K562 (cell line): ENCODE results near the gene RAB13. TPM values are rescaled to one million over a fixed set of nuclear protein-coding genes. Genes with fewer than 3 reads are reported as not detected.

ENCODE experiments used
- ATAC-seq: fragments of 200-7000 bp; cut with Tn5 transposase; 3 replicates; pipeline ENCODE4 v1.9.1; 2020; ENCODE audit warnings: moderate library complexity
- Bru-seq: library from RNA; stranded (reverse); fragments of 400-500 nt; gene quantifications from one replicate; lab custom pipeline; 2021; lab: Mats Ljungman, UMichigan
- BruChase-seq, 2 experiments: library from RNA; stranded (reverse); fragments of 400-500 nt; gene quantifications; one replicate each; lab custom pipeline; 2021; lab: Mats Ljungman, UMichigan
- BruUV-seq: library from RNA; stranded (reverse); fragments of 400-500 nt; replicated peaks from 2 replicates; lab custom pipeline; 2021; lab: Mats Ljungman, UMichigan
- CTCF ChIA-PET: fragments of 300-600 bp; formaldehyde crosslinking; extraction: SDS; loops from one replicate; lab custom pipeline; 2021; ENCODE audit warnings: low intra/inter-chr PET ratio; lab: Yijun Ruan, JAX
- POLR2A ChIA-PET: fragments of 300-600, 350-650 bp; sonication (Branson Sonifier 250); formaldehyde crosslinking; extraction: SDS; loops from one replicate; lab custom pipeline; 2021; ENCODE audit warnings: antibody characterized with exemption, inconsistent platforms; lab: Yijun Ruan, JAX
- DNase-seq, 4 experiments: peaks; one replicate each; pipeline versions ENCODE4 v3.0.0 to v3.0.0-alpha.2; 2011 to 2018; ENCODE audit warnings: low spot score in 3 of 4, mixed read lengths in 3 of 4; ENCODE audit errors: extremely low read depth in 1 of 4
- FAIRE-seq: peaks from 2 replicates; lab custom pipeline; 2011; peaks lifted over from hg19 to GRCh38; lab: Jason Lieb, UNC
- H2AFZ ChIP-seq: 2 replicates; pipeline ENCODE4 v1.6.0; 2011; ENCODE audit warnings: low read depth, low read length, control low read depth, inconsistent platforms
- H3K27ac ChIP-seq: fragments of 200-600 bp; 3 replicates; pipeline ENCODE4 v1.8.0; 2011; ENCODE audit warnings: low read depth, mild to moderate bottlenecking, control low read depth, inconsistent platforms, low read length, moderate library complexity, mixed read lengths; ENCODE audit errors: extremely low read depth
- H3K27me3 ChIP-seq, 2 experiments: fragments of 300-600 bp in 1 of 2; 2 replicates in 1 of 2; 3 replicates in 1 of 2; pipeline versions ENCODE4 v1.6.0 to v1.8.0; 2011; ENCODE audit warnings: inconsistent platforms in 2 of 2, low read length in 2 of 2, mild to moderate bottlenecking in 1 of 2, mixed read lengths in 1 of 2, moderate library complexity in 1 of 2; ENCODE audit not compliant: control insufficient read depth in 2 of 2, insufficient read depth in 2 of 2
- H3K36me3 ChIP-seq: fragments of 300-600 bp; 3 replicates; pipeline ENCODE4 v1.8.0; 2011; ENCODE audit warnings: mild to moderate bottlenecking, low read length, inconsistent platforms; ENCODE audit not compliant: control insufficient read depth, insufficient read depth
- H3K4me1 ChIP-seq, 2 experiments: fragments of 200-600 bp in 1 of 2; replicated peaks in 1 of 2; 2 replicates in 1 of 2; 3 replicates in 1 of 2; pipeline versions ENCODE4 v1.5.1 to v1.8.0; 2011; ENCODE audit warnings: inconsistent platforms in 2 of 2, low read length in 2 of 2, mild to moderate bottlenecking in 1 of 2, mixed read lengths in 1 of 2, moderate library complexity in 1 of 2; ENCODE audit not compliant: control insufficient read depth in 2 of 2, insufficient read depth in 2 of 2
- H3K4me2 ChIP-seq: 2 replicates; pipeline ENCODE4 v1.6.1; 2011; ENCODE audit warnings: low read length, control low read depth, inconsistent platforms, mixed read lengths; ENCODE audit not compliant: insufficient read depth
- H3K4me3 ChIP-seq: fragments of 200-600 bp; sonication (generic), shearing (Covaris generic); 2 replicates; pipeline ENCODE4 v1.5.1; 2016; ENCODE audit warnings: control low read depth, inconsistent platforms
- H3K79me2 ChIP-seq: fragments of 200-600 bp; 3 replicates; pipeline ENCODE4 v1.8.0; 2011; ENCODE audit warnings: low read length, inconsistent platforms; ENCODE audit not compliant: control insufficient read depth, insufficient read depth
- H3K9ac ChIP-seq, 2 experiments: 2 replicates each; pipeline versions ENCODE4 v1.6.0 to v1.6.1; 2011; ENCODE audit warnings: low read depth in 2 of 2, low read length in 2 of 2, control low read depth in 1 of 2, inconsistent platforms in 1 of 2, mild to moderate bottlenecking in 1 of 2, mixed read lengths in 1 of 2; ENCODE audit not compliant: insufficient read depth in 1 of 2
- H3K9me1 ChIP-seq: one replicate; pipeline ENCODE4 v1.6.0; 2011; ENCODE audit warnings: inconsistent platforms, mild to moderate bottlenecking, low read length, moderate library complexity; ENCODE audit not compliant: control insufficient read depth, insufficient read depth
- H3K9me3 ChIP-seq: replicated peaks from 2 replicates; pipeline ENCODE4 v1.5.1; 2011; ENCODE audit warnings: low read depth, low read length, inconsistent platforms; ENCODE audit not compliant: control insufficient read depth, insufficient read depth
- H4K20me1 ChIP-seq: replicated peaks from 2 replicates; pipeline ENCODE4 v1.6.1; 2011; ENCODE audit warnings: low read length, inconsistent platforms, mixed read lengths; ENCODE audit not compliant: control insufficient read depth, insufficient read depth
- FOXP1 ChIP-seq: sonication (generic); formaldehyde crosslinking; IDR thresholded peaks from 2 replicates; pipeline ENCODE4 v1.8.0; 2022; ENCODE audit warnings: mild to moderate bottlenecking, missing genetic modification reagents
- HEY1 ChIP-seq: fragments of 250-450 bp; sonication (Bioruptor Pico); IDR thresholded peaks from 2 replicates; pipeline ENCODE4 v1.5.0; 2020; ENCODE audit warnings: mild to moderate bottlenecking, moderate library complexity, borderline replicate concordance
- POLR3G ChIP-seq: IDR thresholded peaks from 2 replicates; pipeline ENCODE4 v1.6.1; 2011; ENCODE audit not compliant: insufficient read length, insufficient replicate concordance; ENCODE audit errors: extremely low read depth
- U2AF2 ChIP-seq: fragments of 200-400 bp; formaldehyde crosslinking; optimal IDR thresholded peaks from 2 replicates; pipeline ENCODE3; 2017; ENCODE audit warnings: low read depth, mild to moderate bottlenecking, low read length
- ZNF57 ChIP-seq: fragments of 450-650 bp; formaldehyde crosslinking; IDR thresholded peaks from 2 replicates; pipeline ENCODE4 v1.4.0; 2020; ENCODE audit warnings: mild to moderate bottlenecking, moderate library complexity
- WGBS: fragments of 100-300 bp; shearing (Covaris generic); methylation state at CpG from one replicate; pipeline ENCODE4 v1.1.6; 2016; ENCODE audit warnings: low coverage, mixed read lengths; ENCODE audit not compliant: insufficient coverage; ENCODE audit errors: missing lambda C conversion rate; 5-methylcytosine and 5-hydroxymethylcytosine counted together
- in situ Hi-C: fragments of 300-500 bp; cut with MboI; formaldehyde crosslinking; loops from 4 replicates; pipeline ENCODE4 v1.15.0; 2018; ENCODE audit warnings: inconsistent platforms, mixed read lengths
- intact Hi-C: fragments of 100-400 bp; cut with micrococcal nuclease; formaldehyde crosslinking; loops from 2 replicates; pipeline ENCODE4 v1.14.2; 2022
- long read RNA-seq, 3 experiments: library from polyadenylated mRNA in 2 of 3; library from RNA in 1 of 3; unstranded in 2 of 3; stranded (forward) in 1 of 3; transcript quantifications; one replicate each; pipeline ENCODE4 v2.0.0, GENCODE V29; 2019 to 2022
- polyA minus RNA-seq, 3 experiments: library from RNA; depleted of rRNA, polyadenylated mRNA; stranded (reverse); fragments of >200 nt; gene quantifications; 2 replicates each; pipeline ENCODE4 v1.2.3, GENCODE V29; 2011
- polyA plus RNA-seq, 8 experiments: library from polyadenylated mRNA; depleted of rRNA in 4 of 8; stranded (reverse) in 5 of 8; unstranded in 3 of 8; fragments of >200 nt; fragmentation: Nextera tagmentation in 2 of 8; fragmentation: Illumina TruSeq in 1 of 8; extraction: Ambion mirVana in 2 of 8; extraction: Trizol in 1 of 8; gene quantifications; 2 replicates each; pipeline versions ENCODE4 v1.2.1 to v1.2.3, GENCODE V29; 2011 to 2014; ENCODE audit warnings: inconsistent platforms in 1 of 8, missing spikeins in 1 of 8
- total RNA-seq, 7 experiments: library from RNA; depleted of rRNA in 6 of 7; stranded (reverse); fragments of >200 nt in 6 of 7; fragmentation: Illumina TruSeq in 2 of 7; extraction: Trizol in 2 of 7; gene quantifications; 2 replicates each; pipeline versions ENCODE4 v1.2.1 to v1.2.3, GENCODE V29; 2011 to 2021; ENCODE audit warnings: low replicate concordance in 1 of 7
- TF ChIP-seq, protein P1 (sequence below): conservative IDR thresholded peaks from 2 replicates; pipeline ENCODE4 v1.6.1; 2011; ENCODE audit warnings: low read depth, mild to moderate bottlenecking, low read length; ENCODE audit not compliant: control insufficient read depth
- TF ChIP-seq, protein P2 (sequence below), 2 experiments: fragments of 450-650 bp in 1 of 2; IDR thresholded peaks; 2 replicates each; pipeline ENCODE4 v1.6.1; 2011 to 2017; ENCODE audit warnings: low read depth in 2 of 2, antibody characterized with exemption in 1 of 2, borderline replicate concordance in 1 of 2, low read length in 1 of 2, mild to moderate bottlenecking in 1 of 2, mixed read lengths in 1 of 2; ENCODE audit not compliant: control insufficient read depth in 1 of 2
- TF ChIP-seq, protein P3 (sequence below): sonication (generic); formaldehyde crosslinking; IDR thresholded peaks from 2 replicates; pipeline ENCODE4 v1.9.0; 2022; ENCODE audit warnings: mild to moderate bottlenecking, missing genetic modification reagents

Gene RAB13
- 18.1 and 19.7 TPM in 2 replicates for total RNA-seq (2011; cell fraction: chromatin; rRNA removed; ENCODE audit: low replicate concordance)
- total RNA-seq (2011; cell fraction: nucleolus; rRNA removed) = 11.4 and 14.2 TPM in 2 replicates
- 15.5 and 25.3 TPM in 2 replicates for total RNA-seq (2011; cell fraction: nucleoplasm; rRNA removed)
- total RNA-seq (2014; rRNA removed) (29.0 and 32.3 TPM in 2 replicates), total RNA-seq (2014; rRNA removed; fragmentation: Illumina TruSeq; extraction: Trizol) (33.5 and 37.2 TPM in 2 replicates), total RNA-seq (2015; rRNA removed; fragmentation: Illumina TruSeq; extraction: Trizol) (37.2 and 39.8 TPM in 2 replicates), total RNA-seq (2021) (53.4 and 66.2 TPM in 2 replicates), polyA plus RNA-seq (2011; rRNA removed) (42.2 and 62.0 TPM in 2 replicates), polyA plus RNA-seq (2014; fragmentation: Illumina TruSeq; extraction: Trizol) (91.4 and 100 TPM in 2 replicates), polyA plus RNA-seq (2014; fragmentation: Nextera tagmentation; extraction: Ambion mirVana) (10 to 100 TPM; 22.3 to 28.6 TPM), polyA plus RNA-seq (2014; rRNA removed) (68.4 and 80.2 TPM in 2 replicates), polyA minus RNA-seq (2011; rRNA and poly(A)+ RNA removed) (47.3 and 54.9 TPM in 2 replicates), Bru-seq, nascent RNA (percentile 88 among the genes with signal in this experiment), BruChase-seq, experiment 1, labeled RNA remaining after a 2-hour chase (percentile 90 among the genes with signal in this experiment), BruChase-seq, experiment 2, labeled RNA remaining after a 6-hour chase (percentile 91 among the genes with signal in this experiment)
- polyA plus RNA-seq (2011; cell fraction: cytosol; rRNA removed) = 34.9 and 37.6 TPM in 2 replicates
- polyA plus RNA-seq (2011; cell fraction: nucleus; rRNA removed) = 16.6 and 18.3 TPM in 2 replicates
- 146 and 152 TPM in 2 replicates for polyA plus RNA-seq (2012)
- 20.3 and 21.0 TPM in 2 replicates for polyA minus RNA-seq (2011; cell fraction: cytosol; rRNA and poly(A)+ RNA removed)
- 7.7 and 10.7 TPM in 2 replicates for polyA minus RNA-seq (2011; cell fraction: nucleus; rRNA and poly(A)+ RNA removed)
- long read RNA-seq, experiment 1, transcript RAB13-201 (8 exons, 1,176 nt) = major isoform, 85 of 106 reads
- long read RNA-seq, experiment 1, partial matches to known transcripts = 0 of 106 reads
- long read RNA-seq, experiment 1, other reads (novel, unspliced or antisense) = 21 of 106 reads
- long read RNA-seq, experiment 2, transcript RAB13-201 (8 exons, 1,176 nt) = major isoform, 52 of 68 reads
- long read RNA-seq, experiment 2, partial matches to known transcripts = 1 of 68 reads
- long read RNA-seq, experiment 2, other reads (novel, unspliced or antisense) = 14 of 68 reads
- long read RNA-seq, experiment 3, transcript RAB13-201 (8 exons, 1,176 nt) = major isoform, 48 of 49 reads
- long read RNA-seq, experiment 3, partial matches to known transcripts = 0 of 49 reads
- long read RNA-seq, experiment 3, other reads (novel, unspliced or antisense) = 1 of 49 reads

DNA sequence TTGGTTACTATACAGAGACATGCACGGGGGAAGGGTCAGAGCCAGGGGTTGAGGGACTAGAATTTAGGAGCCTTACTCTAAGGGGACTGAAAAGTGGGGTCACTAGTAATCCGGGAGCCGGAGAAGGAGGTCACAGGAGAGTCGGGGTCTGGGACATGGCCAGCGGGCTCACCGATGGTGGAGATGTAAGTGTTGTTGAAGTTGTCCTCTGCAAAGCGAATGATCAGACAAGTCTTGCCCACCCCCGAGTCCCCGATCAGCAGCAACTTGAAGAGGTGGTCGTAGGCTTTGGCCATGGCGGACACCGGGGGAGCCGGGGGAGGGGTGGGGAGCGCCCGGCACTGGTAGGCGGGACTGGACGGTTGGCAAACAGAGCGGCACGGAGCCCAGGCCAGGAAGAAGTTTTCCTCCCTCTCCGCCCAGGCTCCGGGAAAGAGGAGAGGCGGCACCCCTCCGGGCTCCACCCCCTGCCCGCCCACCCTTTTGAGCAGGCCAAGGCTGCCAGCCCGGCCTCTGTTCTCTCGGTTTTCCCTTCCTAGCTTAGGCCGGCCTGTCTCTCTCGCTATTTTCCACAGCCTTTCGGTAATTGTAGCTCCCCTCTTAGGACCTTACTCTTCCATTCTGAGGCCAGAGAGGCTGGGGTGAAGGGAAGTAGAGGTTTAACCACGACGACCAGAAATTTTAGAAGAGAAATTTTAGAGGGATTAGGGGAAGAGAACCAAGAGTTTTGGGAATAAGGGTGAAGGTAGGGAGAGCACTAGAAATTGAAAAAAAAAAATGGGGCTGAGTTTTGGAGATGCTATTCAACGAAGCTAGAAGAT, at the start of gene RAB13:
RAB13 (minus strand) TSS at position 399 of the 821 bp plus-strand sequence; CDS start at position 296, 103 bp downstream.
- no TSS peak for BruUV-seq
- H3K27me3 ChIP-seq = no peaks in the 10 kb centered on the region
- H3K4me2 ChIP-seq = peak within 1 kb of the TSS; percentile 94
- H3K27ac ChIP-seq = peak within 1 kb of the TSS; percentile 75
- POLR2A ChIA-PET = interaction anchor here (0.6 to 2.8 kb wide), 13 partner anchors 9 to 336 kb away, joined by 3 to 16 read pairs (median 5); partner anchors contain the start of genes CREB3L4, DENND4B, JTB and UBAP2L
- in situ Hi-C loops = loop anchor here (5.0 to 10.0 kb wide), 3 partner anchors 189 to 481 kb away; partner anchors contain the start of gene NPR1
- H3K9ac ChIP-seq = peak within 1 kb of the TSS; percentile 89 to 93
- no peak for FAIRE-seq
- peak; percentile 77 to 89 (median 88) for DNase-seq
- CTCF ChIA-PET = interaction anchor here (0.6 to 1.8 kb wide), 7 partner anchors 41 to 631 kb away, joined by 3 to 19 read pairs (median 6); no protein-coding TSS in a partner anchor
- H2AFZ ChIP-seq = peak within 1 kb of the TSS; percentile 89
- no peaks in the 10 kb centered on the region for H3K9me1 ChIP-seq
- ATAC-seq = peak; percentile 76
- 0% methylated on average over 13 of the region's 32 CpGs for WGBS
- intact Hi-C loops = loop anchor here (1.0 to 10.0 kb wide), 7 partner anchors 39 to 631 kb away; partner anchors contain the start of genes DENND4B, ILF2 and S100A9
- H4K20me1 ChIP-seq = no peaks in the 10 kb centered on the region
- H3K36me3 ChIP-seq = peaks cover 23% of the 10 kb centered on the region
- H3K79me2 ChIP-seq = peaks cover 22% of the 10 kb centered on the region
- peaks cover 5 to 14% of the 10 kb centered on the region in 2 experiments; a peak in 4 of 5 replicates for H3K4me1 ChIP-seq
- H3K4me3 ChIP-seq = peak within 1 kb of the TSS; percentile 55
- H3K9me3 ChIP-seq = no peaks in the 10 kb centered on the region
- TF ChIP-seq, protein P1, sequence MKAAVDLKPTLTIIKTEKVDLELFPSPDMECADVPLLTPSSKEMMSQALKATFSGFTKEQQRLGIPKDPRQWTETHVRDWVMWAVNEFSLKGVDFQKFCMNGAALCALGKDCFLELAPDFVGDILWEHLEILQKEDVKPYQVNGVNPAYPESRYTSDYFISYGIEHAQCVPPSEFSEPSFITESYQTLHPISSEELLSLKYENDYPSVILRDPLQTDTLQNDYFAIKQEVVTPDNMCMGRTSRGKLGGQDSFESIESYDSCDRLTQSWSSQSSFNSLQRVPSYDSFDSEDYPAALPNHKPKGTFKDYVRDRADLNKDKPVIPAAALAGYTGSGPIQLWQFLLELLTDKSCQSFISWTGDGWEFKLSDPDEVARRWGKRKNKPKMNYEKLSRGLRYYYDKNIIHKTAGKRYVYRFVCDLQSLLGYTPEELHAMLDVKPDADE = 0 out of 2 replicates have a peak, but pooled peaks have one; percentile 26
- no peak for TF ChIP-seq FOXP1 (CRISPR knock-in tag)
- TF ChIP-seq, protein P2, sequence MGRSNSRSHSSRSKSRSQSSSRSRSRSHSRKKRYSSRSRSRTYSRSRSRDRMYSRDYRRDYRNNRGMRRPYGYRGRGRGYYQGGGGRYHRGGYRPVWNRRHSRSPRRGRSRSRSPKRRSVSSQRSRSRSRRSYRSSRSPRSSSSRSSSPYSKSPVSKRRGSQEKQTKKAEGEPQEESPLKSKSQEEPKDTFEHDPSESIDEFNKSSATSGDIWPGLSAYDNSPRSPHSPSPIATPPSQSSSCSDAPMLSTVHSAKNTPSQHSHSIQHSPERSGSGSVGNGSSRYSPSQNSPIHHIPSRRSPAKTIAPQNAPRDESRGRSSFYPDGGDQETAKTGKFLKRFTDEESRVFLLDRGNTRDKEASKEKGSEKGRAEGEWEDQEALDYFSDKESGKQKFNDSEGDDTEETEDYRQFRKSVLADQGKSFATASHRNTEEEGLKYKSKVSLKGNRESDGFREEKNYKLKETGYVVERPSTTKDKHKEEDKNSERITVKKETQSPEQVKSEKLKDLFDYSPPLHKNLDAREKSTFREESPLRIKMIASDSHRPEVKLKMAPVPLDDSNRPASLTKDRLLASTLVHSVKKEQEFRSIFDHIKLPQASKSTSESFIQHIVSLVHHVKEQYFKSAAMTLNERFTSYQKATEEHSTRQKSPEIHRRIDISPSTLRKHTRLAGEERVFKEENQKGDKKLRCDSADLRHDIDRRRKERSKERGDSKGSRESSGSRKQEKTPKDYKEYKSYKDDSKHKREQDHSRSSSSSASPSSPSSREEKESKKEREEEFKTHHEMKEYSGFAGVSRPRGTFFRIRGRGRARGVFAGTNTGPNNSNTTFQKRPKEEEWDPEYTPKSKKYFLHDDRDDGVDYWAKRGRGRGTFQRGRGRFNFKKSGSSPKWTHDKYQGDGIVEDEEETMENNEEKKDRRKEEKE (IDR thresholded peaks at IDR 0.05; ENCODE audit: borderline replicate concordance in 1 of 2, control insufficient read depth in 1 of 2, low read depth in 2 of 2, low read length in 1 of 2) = no peak
- TF ChIP-seq, protein P3, sequence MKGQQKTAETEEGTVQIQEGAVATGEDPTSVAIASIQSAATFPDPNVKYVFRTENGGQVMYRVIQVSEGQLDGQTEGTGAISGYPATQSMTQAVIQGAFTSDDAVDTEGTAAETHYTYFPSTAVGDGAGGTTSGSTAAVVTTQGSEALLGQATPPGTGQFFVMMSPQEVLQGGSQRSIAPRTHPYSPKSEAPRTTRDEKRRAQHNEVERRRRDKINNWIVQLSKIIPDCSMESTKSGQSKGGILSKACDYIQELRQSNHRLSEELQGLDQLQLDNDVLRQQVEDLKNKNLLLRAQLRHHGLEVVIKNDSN (CRISPR knock-in tag) = 0 out of 2 replicates have a peak, but pooled peaks have one; percentile 3
- no peak for TF ChIP-seq U2AF2
- TF ChIP-seq POLR3G = no peak
- TF ChIP-seq ZNF57 (CRISPR knock-in tag) = no peak
- no peak for TF ChIP-seq HEY1 (CRISPR knock-in tag)
